ENCODE results near the gene UGT1A9.
"Not testable (repeated sequence)": the region's sequence is repeated elsewhere in the genome, so short reads cannot be mapped to it uniquely, and the experiment has no call there.

Gene UGT1A9

DNA sequence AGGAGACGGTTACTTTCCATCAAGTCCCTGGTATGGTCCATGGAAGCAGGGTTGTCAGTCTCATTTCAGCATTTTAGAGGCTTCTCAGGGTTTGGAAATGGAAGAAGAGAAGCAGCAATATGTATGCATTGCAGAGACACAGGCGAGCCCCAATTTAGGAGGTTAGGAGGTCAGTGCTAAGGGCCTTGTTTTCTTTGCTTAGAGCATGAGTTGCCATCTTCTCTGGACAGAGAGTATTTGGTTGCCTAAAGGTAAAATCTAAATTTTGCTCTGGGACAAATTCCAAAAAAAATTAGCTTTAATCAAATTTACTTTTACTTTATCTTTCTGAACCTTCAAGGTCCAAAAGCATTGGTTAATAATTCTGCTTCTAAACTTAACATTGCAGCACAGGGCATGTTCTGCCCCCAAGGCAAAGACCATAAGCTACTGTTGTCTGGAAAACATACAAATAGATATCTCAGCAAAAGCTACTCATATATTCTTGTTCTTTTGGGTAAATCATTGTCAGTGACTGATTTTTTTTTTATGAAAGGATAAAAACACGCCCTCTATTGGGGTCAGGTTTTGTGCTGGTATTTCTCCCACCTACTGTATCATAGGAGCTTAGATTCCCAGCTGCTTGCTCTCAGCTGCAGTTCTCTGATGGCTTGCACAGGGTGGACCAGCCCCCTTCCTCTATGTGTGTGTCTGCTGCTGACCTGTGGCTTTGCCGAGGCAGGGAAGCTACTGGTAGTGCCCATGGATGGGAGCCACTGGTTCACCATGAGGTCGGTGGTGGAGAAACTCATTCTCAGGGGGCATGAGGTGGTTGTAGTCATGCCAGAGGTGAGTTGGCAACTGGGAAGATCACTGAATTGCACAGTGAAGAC, at the start of gene UGT1A9:
Gene UGT1A9 (plus strand): TSS at position 609 of the 872 bp plus-strand sequence. CDS start 37 bp downstream, at position 646.
- in situ Hi-C loops (cut with HindIII; ENCODE audit: low sequenced_read_pairs): no loop called here

DNA sequence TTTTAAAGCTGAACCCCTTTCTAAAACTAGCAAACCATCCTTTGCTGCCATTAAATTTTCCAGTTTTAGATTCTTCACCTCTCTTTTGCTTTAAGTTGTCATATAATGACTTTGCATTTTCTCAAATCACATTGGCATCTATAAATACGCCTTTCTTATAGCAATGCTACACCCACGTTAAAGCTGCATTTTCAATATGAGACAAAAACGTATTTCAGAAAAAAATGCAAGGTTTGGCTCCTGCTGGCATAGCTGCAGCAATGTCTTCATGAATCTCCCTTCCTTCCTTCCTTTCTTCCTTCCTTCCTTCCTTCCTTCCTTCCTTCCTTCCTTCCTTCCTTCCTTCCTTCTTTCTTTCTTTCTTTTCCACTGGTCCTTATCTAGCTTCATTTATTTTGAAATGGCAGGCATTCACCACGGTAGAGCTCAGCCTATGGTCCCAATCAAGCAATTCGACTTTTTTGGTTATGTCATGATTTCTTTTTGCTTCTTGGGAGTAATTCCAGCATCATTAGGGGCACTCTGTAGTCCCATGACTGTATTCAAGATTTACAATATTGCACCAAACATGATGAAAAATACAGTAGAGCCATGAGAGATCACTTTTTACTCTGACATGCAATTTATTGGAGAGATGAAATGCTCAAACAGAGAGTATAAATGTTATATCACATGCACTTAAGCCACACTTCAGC, 44.2 kb upstream of the UGT1A9 start:
- in situ Hi-C loops (cut with HindIII; ENCODE audit: low sequenced_read_pairs): no loop called here

DNA sequence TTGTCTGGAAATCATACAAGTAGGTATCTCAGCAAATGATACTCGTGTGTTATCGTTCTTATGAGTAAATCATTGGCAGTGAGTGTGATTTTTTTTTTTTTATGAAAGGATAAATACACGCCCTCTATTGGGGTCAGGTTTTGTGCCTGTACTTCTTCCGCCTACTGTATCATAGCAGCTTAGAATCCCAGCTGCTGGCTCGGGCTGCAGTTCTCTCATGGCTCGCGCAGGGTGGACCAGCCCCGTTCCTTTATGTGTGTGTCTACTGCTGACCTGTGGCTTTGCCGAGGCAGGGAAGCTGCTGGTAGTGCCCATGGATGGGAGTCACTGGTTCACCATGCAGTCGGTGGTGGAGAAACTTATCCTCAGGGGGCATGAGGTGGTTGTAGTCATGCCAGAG, 35.4 kb upstream of the UGT1A9 start, which contains the start of gene UGT1A10:
Gene UGT1A10 (plus strand): TSS at position 143 of the 400 bp plus-strand sequence. CDS start 75 bp downstream, at position 218.
- in situ Hi-C loops (cut with HindIII; ENCODE audit: low sequenced_read_pairs): not testable (repeated sequence)

DNA sequence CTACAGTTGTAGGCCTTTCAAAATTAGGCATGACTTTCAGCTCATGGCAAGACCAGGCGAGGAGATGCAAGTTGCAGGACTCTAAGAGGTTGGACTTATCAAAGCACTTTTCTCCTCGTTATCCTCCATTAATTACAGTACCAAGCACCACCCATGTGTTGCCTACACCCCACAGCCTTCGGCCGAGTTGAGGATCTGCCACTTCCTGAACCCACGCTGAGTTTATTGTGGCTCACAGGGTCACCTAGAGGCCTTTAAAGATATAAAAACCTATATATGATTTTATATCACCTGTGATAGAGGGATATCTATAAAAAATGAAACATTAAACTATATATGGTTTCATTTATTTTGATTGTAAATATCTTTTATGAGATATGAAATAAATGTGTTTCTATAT, 32.9 kb upstream of the UGT1A9 start:
- in situ Hi-C loops (cut with HindIII; ENCODE audit: low sequenced_read_pairs): no loop called here

DNA sequence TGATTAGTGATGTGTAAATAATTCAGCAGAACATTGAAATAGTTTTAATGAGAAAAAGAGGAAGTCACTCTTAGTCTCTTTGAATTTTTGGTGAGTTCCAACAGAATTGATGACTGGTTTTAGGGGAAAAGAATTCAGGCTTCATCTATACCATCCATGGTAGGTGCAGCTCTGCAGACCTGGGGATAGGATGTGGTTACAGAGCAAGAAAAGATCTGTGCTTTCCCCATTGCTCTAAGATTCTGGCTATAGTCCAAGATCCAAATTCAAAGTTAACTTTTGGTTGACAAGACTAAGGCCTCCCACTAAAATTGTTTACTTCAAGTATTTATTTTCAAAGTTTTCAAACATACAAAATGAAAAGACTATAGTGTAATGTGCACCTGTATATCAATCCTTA, 31.8 kb upstream of the UGT1A9 start:
- in situ Hi-C loops (cut with HindIII; ENCODE audit: low sequenced_read_pairs): no loop called here

DNA sequence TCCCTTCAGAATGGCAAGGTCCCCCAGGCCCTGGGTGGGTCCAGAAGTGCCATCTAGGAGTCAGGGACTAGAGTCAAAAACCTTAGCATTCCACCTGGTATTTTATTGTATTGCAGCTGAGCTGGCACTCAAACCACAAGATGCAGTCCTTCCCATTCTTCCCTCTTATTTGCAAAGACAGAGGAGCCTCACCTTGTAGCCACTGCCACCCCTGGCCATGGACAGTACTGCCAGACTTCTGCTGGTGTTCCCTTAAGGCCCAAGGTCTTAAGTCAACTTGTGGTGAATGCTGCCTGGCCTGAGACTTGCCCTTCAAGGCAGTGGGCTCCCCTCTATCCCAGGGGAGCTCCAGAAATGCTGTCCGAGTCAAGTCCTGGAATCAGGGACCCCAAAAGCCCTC, 28.6 kb upstream of the UGT1A9 start:
- in situ Hi-C loops (cut with HindIII; ENCODE audit: low sequenced_read_pairs): no loop called here

DNA sequence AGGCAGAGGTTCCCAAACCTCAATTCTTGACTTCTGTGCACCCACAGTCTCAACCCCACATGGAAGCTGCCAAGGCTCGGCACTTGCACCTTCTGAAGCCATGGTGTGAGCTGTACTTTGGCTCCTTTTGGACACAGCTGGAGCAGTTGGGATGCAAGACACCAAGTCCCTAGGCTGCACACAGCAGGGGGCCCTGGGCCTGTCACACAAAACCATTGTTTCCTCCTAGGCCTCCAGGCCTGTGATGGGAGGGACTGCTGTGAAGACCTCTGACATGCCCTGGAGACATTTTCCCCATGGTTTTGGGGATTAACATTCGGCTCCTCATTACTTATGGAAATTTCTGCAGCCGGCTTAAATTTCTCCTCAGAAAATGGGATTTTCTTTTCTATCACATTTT, 25.7 kb upstream of the UGT1A9 start:
- in situ Hi-C loops (cut with HindIII; ENCODE audit: low sequenced_read_pairs): not testable (repeated sequence)

DNA sequence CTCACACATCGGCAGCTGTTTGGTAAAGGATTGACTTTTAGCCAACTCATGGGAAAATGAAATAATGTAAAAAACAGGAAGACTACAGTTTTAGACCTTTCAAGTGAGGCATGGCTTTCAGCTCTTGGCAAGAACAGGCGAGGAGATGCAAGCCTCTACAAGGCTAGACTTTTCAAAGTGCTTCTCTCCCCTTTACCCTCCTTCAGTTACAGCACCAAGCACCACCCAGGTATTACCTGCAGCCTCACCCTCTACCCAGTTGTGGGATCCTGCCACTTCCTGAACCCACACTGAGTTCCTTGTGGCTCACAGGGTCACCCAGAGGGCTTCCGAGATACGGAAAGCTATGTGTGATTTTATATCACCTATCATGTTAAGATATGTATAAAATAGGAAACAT, 20.7 kb upstream of the UGT1A9 start:
- in situ Hi-C loops (cut with HindIII; ENCODE audit: low sequenced_read_pairs): no loop called here

DNA sequence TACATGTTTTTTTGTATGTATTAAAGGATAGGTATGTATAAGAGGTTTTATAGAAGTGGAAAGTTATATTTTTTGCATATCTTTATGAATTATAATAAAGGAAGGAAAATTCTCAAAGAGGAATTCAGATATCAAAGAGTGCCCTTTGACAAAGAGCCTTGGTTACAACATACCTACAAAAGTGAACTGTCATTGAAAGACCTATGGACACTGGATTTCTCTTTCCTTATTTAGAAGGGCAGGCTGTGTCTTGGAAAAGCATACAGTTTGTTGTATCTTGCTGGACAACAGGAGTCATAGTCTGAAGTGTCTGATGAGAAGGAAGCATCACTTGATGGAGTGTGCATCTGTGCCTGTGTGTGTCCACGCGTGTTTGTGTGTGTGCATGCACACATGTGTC, 20.3 kb upstream of the UGT1A9 start:
- in situ Hi-C loops (cut with HindIII; ENCODE audit: low sequenced_read_pairs): no loop called here

DNA sequence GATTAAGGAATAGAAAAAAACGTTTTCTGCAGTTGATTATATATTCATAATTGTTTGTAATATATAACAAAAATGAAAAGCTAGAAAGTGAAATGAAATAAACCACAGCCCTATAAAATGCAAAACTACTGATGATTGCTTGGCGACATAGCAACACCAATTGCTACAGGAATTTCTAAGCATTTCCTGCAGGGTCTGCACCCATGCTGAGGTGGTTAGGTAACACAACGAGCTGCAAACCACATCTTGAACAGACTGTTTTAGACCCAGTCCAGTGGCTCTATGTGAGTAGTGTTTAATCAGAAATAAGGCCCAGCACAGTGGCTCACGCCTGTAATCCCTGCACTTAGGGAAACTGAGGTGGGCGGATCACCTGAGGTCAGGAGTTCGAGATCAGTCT, 17.2 kb upstream of the UGT1A9 start:
- in situ Hi-C loops (cut with HindIII; ENCODE audit: low sequenced_read_pairs): no loop called here

DNA sequence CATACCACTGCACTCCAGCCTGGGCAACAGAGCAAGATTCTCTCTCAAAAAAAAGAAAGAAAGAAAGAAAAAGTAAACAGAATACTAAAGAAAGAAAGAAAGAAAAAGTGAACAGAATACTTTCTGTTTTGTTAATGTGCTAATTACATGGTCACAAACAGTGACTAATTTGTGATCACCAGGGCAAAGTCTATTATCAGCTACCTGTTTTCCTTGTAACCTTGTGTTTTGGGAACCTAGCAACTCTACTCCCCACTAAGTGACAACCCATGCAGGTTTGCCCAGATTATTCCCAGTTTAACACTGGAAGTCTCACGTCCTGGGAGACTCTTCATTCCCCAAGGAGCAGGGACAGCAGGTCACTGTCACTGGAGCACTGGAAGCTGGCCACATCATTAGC, 16.7 kb upstream of the UGT1A9 start:
- in situ Hi-C loops (cut with HindIII; ENCODE audit: low sequenced_read_pairs): no loop called here

DNA sequence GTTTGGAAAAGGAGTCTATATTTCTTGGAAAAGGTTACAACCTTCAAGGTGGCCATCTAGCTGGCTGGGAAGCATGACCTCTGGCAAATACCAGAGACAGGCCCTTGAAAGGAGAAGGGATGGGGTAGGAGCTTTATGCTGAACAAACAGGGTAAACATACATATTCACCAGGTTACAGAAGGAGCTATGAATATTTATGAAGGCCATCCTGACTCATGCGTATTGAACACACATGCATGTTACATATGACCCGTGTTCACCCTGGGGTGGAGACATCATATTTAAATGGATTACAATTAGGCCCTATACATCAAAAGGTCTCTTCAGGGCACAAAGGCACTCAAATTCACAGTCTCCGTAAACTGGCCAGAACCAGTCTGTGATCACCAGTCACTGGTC, 15.8 kb upstream of the UGT1A9 start:
- in situ Hi-C loops (cut with HindIII; ENCODE audit: low sequenced_read_pairs): not testable (repeated sequence)

DNA sequence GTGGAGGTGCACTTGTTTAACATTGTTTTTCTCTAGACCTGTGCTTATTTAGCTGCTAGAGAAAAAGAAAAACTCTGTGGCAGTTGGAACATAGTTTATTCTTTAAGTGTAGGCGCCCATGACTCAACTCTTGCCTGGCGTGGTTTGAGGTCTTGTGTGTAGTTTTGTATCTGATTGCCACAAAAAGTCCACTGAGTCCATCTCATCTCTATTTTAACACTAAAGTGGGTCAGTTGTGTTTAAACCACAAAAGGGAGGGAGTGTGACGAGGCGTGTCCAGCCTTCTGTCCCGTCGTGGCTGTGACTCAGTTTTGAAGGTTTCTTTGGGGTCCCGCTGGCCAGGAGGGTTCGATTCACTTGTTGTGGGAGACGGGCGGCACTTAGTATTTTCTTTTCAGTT, 15.3 kb upstream of the UGT1A9 start:
- in situ Hi-C loops (cut with HindIII; ENCODE audit: low sequenced_read_pairs): no loop called here

DNA sequence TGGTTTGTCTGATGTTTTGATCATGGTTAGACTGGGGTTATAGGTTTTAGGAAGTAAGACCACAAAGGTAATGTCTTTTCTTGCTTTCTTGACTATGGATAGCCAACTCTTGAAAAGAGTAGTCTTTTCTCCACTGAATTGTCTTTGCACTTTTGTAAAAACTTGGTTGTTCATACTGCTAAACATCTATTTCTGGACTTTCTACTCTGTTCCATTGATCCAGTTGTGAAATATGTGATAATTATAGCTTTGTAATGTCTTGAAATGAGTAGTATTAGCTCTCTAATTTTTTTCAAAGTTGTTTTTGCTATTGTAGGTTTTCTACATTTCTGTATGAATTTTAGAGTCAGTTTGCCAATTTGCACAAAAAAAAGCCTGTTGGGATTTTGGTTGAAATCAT, 13.1 kb upstream of the UGT1A9 start:
- in situ Hi-C loops (cut with HindIII; ENCODE audit: low sequenced_read_pairs): no loop called here

DNA sequence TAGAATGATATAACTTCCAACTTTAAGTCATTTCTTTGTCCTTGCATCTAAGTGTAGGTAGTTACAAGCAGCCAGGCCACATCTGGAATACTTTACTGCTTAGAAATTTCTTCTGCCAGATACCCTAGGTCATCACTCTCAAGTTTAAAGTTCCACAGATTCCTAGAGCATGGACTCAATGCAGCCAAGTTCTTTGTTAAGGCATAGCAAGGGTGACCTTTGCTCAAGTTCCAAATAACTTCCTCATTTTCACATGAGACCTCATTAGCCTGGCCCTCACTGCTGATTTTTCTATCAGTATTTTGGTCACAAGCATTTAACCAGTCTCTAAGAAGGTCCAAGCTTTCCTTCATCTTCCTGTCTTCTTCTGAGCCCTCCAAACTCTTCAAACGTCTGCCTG, 7.8 kb upstream of the UGT1A9 start:
- in situ Hi-C loops (cut with HindIII; ENCODE audit: low sequenced_read_pairs): no loop called here

DNA sequence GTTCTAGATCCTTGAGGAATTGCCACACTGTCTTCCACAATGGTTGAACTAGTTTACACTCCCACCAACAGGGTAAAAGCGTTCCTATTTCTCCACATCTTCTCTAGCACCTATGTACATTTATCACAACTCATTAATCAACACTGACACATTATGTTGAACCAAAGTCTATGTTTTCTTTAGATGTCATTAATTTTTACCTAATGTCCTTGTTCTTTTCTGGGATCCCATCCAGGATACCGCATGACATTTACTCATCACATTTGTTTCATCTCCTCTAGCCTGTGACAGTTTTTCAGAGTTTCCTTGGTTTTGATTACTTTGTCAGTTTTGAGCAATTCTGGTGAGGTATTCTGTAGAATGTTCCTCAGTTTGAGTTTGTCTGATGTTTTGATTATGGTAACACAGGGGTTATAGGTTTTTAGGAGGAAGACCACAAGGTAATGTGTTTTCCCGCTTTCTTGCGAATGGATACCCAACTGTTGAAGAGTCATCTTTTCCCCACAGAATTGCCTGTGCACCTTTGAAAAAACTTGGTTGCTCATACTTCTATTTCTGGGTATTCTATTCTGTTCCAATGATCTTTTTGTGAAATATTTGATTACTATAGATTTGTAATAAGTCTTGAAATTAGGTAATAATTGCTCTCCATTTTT, 3.0 kb upstream of the UGT1A9 start:
- in situ Hi-C loops (cut with HindIII; ENCODE audit: low sequenced_read_pairs): no loop called here

DNA sequence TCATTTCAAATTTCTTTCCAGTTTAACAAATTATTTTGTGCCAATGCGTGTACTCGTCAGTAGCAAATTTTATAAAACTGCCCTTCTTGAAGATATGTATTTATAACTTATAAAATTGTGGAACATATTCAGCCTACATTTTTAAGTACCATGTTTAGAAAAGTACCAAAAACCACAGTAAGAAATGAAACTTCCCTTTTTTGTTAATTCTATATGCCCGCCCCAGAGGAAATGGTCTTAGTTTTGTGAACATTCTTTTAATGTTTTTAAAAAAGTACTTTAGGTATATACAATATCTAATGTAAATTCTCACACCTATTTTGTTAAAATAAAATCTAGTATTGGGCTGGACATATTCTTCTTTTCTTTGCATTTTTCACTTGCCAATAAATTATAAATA, 1.2 kb downstream of the UGT1A9 start:
- in situ Hi-C loops (cut with HindIII; ENCODE audit: low sequenced_read_pairs): no loop called here

DNA sequence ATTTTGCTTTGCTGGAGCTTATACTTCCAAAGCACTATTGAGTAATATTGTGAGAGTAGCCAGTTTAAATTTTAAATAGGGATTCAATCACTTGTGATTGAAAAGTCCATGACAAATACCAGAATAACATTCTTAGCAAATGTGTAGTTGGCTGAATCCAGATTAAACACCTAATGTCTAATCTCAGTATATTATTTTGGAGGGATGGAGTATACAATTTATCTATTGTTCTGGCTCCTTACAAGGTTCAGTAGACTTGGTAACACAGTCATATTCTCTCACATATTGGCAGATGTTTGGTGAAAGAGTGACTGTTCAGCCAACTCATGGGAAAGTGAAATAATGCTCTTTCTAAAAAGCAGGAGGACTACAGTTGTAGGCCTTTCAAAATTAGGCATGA, 2.2 kb downstream of the UGT1A9 start:
- in situ Hi-C loops (cut with HindIII; ENCODE audit: low sequenced_read_pairs): no loop called here

DNA sequence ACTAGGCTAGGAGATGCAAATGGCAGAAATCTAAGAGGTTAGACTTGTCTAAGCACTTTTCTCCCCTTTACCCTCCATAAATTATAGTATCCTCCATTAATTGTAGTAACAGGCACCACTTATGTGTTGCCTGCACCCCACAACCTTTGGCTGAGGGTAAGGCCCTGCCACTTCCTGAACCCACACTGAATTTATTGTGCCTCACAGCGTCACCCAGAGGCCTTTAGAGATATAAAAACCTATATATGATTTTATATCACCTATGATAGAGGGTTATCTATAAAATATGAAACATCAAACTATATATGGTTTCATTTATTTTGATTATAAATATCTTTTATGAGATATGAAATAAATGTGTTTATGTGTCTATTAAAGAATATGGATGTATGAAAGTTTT, 2.6 kb downstream of the UGT1A9 start:
- in situ Hi-C loops (cut with HindIII; ENCODE audit: low sequenced_read_pairs): no loop called here

DNA sequence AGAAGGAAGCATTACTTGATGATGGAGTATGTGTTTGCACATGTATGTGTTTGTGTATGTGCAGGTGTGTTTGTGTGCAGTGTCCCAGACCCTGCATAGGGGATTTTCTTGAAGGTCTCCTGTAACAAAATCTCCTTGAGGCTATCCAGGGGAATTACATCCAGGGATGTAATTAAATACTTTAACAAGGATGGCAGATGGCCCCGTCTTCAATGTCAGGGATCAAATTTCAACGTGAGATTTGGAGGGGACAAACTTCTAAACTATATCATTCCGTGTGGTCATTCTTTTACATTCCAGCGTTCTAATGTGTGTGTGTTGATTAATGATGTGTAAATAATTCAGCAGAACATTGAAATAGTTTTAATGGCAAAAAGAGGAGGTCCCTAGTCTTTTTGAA, 3.3 kb downstream of the UGT1A9 start:
- in situ Hi-C loops (cut with HindIII; ENCODE audit: low sequenced_read_pairs): no loop called here

DNA sequence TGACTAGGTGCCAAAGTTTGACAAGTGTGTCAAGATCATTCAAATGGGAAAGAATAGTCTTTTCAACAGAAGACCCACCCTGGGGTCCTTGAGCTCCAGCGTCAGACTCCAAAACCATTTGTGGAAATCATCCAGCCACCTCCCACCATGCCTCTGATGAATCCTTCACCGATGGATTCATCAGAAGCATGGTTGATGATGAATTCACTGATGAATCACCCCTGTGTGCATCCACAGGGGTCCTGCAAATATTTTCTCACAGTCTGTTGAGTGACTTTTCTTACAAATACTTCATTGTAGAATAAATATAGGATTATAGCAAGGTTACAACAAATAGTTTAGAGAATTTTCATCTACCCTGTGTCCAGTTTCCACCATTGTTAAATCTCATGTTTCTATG, 4.3 kb downstream of the UGT1A9 start:
- in situ Hi-C loops (cut with HindIII; ENCODE audit: low sequenced_read_pairs): no loop called here

DNA sequence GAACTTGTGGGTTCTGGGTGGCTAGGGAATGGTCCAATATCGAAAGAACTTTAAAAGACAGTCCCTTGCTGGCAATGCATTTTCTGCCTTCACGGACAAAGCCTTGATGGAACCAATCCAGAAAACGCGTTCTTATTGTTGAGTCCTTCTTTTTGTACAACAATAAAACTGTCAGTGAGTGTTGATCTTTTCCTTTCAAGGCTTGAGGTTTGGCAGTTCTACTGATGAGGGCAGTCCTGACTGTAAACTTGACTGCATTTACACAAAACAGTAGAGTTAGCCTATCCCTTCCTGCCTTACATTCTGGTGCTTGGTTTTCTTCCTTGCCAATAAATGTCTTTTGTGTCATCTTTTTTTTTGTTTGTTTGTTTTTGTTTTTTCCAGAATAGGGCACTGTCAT, 7.5 kb downstream of the UGT1A9 start:
- in situ Hi-C loops (cut with HindIII; ENCODE audit: low sequenced_read_pairs): no loop called here
